ENCODE measurements around the gene CNN3.

The CNN3 gene

GRCh38 chr1:94922761-94923331 lies 4.1 kb downstream of the CNN3 start:
- DNase-seq = peak; percentile 87

DNA sequence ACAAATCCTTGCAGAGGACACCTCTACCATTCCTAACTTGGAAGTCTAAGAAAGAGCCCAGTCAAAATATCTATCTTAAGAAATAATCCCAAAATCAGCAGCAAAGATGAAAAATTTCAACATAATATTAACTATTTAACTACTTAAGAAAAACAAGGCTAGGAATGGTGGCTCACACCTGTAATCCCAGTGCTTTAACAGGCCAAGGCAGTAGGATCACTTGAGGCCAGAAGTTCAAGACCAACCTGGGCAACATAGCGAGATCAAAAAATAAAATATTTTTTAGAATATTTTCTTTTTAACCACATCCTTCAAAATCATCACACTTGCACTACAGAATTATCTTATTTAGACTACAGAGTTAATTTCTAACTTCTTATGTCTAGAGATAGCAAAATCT lies 4.9 kb downstream of the CNN3 start:
- DNase-seq = no peak

DNA sequence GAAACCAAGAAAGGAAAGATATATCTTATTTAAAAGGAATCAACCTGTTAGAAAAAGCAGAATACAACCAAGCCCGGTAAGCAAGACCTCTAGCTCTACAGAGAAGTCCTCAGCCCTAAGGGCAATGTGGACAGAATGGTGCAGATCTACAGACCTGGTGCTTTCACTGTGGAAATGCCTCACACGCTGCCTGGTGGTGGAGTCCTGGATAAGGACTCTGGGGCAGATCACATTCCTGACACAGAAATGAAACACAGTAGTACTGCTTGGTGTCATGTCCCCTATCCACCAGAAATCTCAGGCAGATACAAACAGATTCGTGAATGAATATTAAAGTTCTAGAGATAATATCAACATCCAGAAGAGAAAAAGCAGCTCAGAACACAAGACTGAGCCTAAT lies 6.8 kb downstream of the CNN3 start:
- DNase-seq = peak; percentile 29

- DNase-seq = peak; percentile 23
Observed at GRCh38 chr1:94919241-94920030, 7.5 kb downstream of the CNN3 start.

- peak; percentile 26 for DNase-seq
Observed at GRCh38 chr1:94917251-94917650, 9.7 kb downstream of the CNN3 start.

- no peak for DNase-seq
Observed at GRCh38 chr1:94912263-94913184, 14.4 kb downstream of the CNN3 start.

- no peak for DNase-seq
Observed at GRCh38 chr1:94909486-94909885, 17.4 kb downstream of the CNN3 start.

DNA sequence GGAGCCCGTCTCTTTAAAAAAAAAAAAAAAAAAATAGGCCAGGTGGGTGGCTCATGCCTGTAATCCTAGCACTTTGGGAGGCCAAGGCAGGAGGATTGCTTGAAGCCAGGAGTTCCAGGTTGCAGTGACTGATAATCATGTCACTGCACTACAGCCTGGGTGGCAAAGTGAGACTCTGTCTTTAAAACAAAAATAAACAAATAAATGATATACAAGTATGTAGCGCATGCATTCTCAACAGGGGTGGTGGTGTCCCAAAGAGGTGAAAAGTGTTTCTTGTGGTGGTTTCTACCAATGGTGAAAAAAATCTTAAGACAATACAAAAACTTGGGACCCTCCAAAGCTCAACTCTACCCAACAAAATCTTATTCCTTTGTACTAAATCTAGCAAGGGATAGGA lies 17.9 kb downstream of the CNN3 start:
- no peak for DNase-seq

GRCh38 chr1:94908190-94908589 lies 18.7 kb downstream of the CNN3 start:
- no peak for DNase-seq

- DNase-seq = peak; percentile 55
Observed at GRCh38 chr1:94907136-94907535, 19.8 kb downstream of the CNN3 start.

GRCh38 chr1:94906382-94906781 lies 20.5 kb downstream of the CNN3 start:
- DNase-seq = no peak

DNA sequence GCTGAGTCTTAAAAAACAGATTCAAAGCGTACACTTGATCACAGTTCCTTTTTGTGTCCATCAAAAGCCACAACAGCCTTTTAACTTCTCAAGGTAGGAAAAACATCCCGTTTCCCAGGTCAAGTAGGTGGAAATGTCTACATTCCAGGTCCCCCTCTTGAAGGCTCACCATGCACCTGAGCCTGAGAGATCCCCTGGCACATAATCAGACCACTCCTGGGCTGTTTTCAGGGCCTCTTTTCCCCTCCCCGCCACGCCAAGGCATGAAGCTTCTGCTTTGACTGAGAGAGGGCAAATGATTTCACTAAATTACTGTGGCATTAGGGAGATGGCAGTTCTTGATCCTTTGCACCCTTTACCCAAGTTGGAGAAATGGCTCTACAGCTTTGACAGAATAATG lies 21.7 kb downstream of the CNN3 start:
- no peak for DNase-seq

DNA sequence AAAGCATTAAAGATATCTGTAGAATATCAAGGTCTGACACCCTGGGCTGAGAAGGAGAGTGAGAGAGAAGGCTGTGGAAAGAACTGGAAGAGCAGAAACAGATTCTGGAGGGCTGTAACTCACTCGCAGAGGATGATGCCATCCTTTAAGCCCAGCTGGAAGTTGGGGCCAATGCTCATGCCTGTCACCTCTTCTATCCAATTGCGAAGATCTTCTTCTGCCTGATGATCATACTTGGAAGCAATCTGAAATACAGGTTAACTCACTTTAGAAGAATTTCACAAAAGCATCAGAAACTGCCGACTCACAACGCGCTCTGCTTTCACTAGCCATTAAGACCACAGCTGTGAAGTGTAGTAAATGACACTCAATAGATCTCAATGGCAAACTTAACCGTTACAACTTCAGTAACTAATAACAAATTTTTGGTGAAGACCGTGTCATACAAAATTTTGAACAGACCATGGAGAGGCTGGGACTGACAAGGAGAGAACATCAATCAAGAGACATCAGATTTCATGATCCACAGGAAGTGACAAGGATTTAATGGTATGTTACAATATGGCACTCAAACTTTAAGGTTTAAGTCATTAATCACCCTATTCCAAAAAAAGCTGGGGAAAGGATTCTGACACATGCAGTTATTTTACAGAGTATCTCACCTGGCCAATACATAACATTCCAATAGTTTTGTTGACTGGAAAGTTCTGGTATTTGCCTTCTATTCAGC lies 23.5 kb downstream of the CNN3 start:
- DNase-seq = peak; percentile 73

GRCh38 chr1:94901841-94902240 lies 25.1 kb downstream of the CNN3 start:
- DNase-seq = peak; percentile 55

GRCh38 chr1:94899756-94900155 lies 27.2 kb downstream of the CNN3 start:
- no peak for DNase-seq

DNA sequence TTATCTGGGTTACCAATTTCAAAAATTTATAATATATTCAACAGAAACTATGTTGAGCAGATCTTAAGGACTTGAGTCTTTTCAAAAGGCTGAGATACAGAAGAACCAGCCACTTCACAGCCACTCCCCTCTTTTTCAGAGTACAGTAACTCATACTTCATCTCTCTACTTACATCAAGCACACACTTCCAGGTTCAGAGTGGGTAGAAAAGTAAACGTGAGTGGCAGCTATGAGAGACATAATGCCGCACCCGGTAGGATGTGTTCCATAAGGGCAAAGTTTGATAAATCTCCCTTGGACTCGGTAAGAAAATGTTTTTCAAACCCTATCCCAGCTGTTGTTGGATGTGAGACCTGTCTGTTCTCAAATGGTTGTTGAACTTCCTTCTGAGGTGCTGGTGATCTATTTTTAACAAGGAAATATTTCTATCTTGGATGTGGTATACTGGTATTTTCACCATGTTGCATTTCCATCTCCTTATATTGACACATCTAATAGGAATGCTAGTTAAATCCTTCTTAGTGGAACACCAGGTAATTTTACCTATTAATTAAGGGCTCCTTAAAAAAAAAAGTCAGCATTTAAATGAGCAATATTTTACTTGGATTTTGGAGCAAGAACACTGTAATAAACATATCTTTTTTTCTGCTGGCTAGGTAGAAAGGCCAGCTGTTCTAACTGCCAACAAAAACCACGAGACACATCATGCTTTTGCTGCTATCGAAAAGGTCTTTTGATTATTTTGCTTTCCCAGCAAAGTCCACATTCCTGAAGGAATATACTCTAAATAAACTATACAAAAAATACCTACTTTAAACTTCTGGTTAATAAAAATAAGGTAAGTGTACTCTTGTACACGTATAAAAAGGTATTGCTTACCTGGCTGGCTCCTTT lies 28.2 kb downstream of the CNN3 start:
- peak; percentile 31 for DNase-seq

- DNase-seq = no peak
Observed at GRCh38 chr1:94895518-94895917, 31.4 kb downstream of the CNN3 start.

- DNase-seq = no peak
Observed at GRCh38 chr1:94894630-94895029, 32.3 kb downstream of the CNN3 start.

GRCh38 chr1:94892604-94893254 lies 34.2 kb downstream of the CNN3 start:
- no peak for DNase-seq

DNA sequence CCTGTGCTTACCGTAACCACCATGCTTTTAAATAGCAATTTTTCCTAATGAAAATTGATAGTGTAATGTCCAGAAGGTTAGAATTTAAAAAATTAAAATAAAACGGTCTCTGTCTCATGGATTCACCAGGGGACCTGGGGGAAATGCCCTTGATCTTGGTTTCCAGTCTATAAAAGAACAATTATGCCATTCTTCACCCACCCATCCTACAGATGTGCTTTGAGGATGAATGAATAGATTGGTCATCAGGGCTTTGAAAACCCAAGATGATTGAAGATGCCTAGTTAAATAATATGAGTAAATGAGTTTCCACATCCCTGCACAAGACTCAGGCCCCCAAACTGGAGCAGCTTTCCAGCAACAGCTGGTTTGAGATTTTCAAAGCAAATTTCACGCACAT lies 38.7 kb downstream of the CNN3 start:
- no peak for DNase-seq

GRCh38 chr1:94887603-94888171 lies 39.2 kb downstream of the CNN3 start:
- DNase-seq = no peak

All from fibroblast of skin of right biceps (primary cell).